NCI-H2107 treated with DMSO at 0.1 percent for 48 hours (cell line): Measurements from ENCODE around the gene MYO10.
"Not testable (repeated sequence)": the region's sequence is repeated elsewhere in the genome, so short reads cannot be mapped to it uniquely, and the experiment has no call there.

Experiments used
- DNase-seq: peaks from one replicate; lab custom pipeline; 2025; ENCODE audit not compliant: unreplicated experiment; lab: John Stamatoyannopoulos, UW

Gene MYO10

GRCh38 chr5:16936150-16936988 is at the start of gene MYO10:
Gene MYO10 (minus strand): TSS chr5:16936288. CDS start chr5:16935808, 480 bp downstream.
- no peak for DNase-seq

GRCh38 chr5:16985304-16985703 is 49.2 kb upstream of the MYO10 start:
- not testable (repeated sequence) for DNase-seq

GRCh38 chr5:16983972-16984371 is 47.9 kb upstream of the MYO10 start:
- DNase-seq: no peak

- DNase-seq: no peak
Measured at GRCh38 chr5:16983022-16983639, 47.0 kb upstream of the MYO10 start.

GRCh38 chr5:16981700-16982099 is 45.6 kb upstream of the MYO10 start:
- DNase-seq: no peak

- DNase-seq: no peak
Measured at GRCh38 chr5:16980983-16981382, 44.9 kb upstream of the MYO10 start.

GRCh38 chr5:16978296-16978695 is 42.2 kb upstream of the MYO10 start:
- DNase-seq: no peak

- no peak for DNase-seq
Measured at GRCh38 chr5:16976625-16977008, 40.5 kb upstream of the MYO10 start.

GRCh38 chr5:16975950-16976624 is 40.0 kb upstream of the MYO10 start:
- no peak for DNase-seq

- no peak for DNase-seq
Measured at GRCh38 chr5:16974981-16975380, 38.9 kb upstream of the MYO10 start.

GRCh38 chr5:16970826-16971225 is 34.7 kb upstream of the MYO10 start:
- no peak for DNase-seq

GRCh38 chr5:16970260-16970659 is 34.2 kb upstream of the MYO10 start:
- DNase-seq: no peak

GRCh38 chr5:16965581-16965980 is 29.5 kb upstream of the MYO10 start:
- no peak for DNase-seq

GRCh38 chr5:16963821-16964220 is 27.7 kb upstream of the MYO10 start:
- DNase-seq: no peak

GRCh38 chr5:16961131-16961530 is 25.0 kb upstream of the MYO10 start:
- DNase-seq: no peak

GRCh38 chr5:16957304-16958196 is 21.5 kb upstream of the MYO10 start:
- no peak for DNase-seq

- DNase-seq: no peak
Measured at GRCh38 chr5:16953729-16954128, 17.6 kb upstream of the MYO10 start.

- no peak for DNase-seq
Measured at GRCh38 chr5:16952968-16953671, 17.0 kb upstream of the MYO10 start.

- DNase-seq: no peak
Measured at GRCh38 chr5:16946725-16947124, 10.6 kb upstream of the MYO10 start.

- DNase-seq: no peak
Measured at GRCh38 chr5:16944816-16945562, 8.9 kb upstream of the MYO10 start.
